Activated gamma-delta T cell (primary cell): ENCODE data around the gene WFDC6.
"Not testable (repeated sequence)": the region's sequence is repeated elsewhere in the genome, so short reads cannot be mapped to it uniquely, and the experiment has no call there.

ENCODE experiments used
- DNase-seq: peaks from one replicate; lab custom pipeline; 2025; lab: John Stamatoyannopoulos, UW
- total RNA-seq, 2 donors: gene quantifications; one replicate each; lab custom pipeline; 2026; lab: John Stamatoyannopoulos, UW

The WFDC6 gene
- total RNA-seq = 0 reads per million in 2 donors

- DNase-seq = no peak
Measured at GRCh38 chr20:45539382-45539781, at the start of gene WFDC6. Gene WFDC6 (minus strand): TSS chr20:45539482. CDS start chr20:45539407, 75 bp downstream.

GRCh38 chr20:45588800-45589199, 49.5 kb upstream of the WFDC6 start:
- no peak for DNase-seq

- DNase-seq = not testable (repeated sequence)
Measured at GRCh38 chr20:45585986-45586385, 46.7 kb upstream of the WFDC6 start.

- not testable (repeated sequence) for DNase-seq
Measured at GRCh38 chr20:45584294-45584693, 45.0 kb upstream of the WFDC6 start.

- DNase-seq = no peak
Measured at GRCh38 chr20:45583502-45583901, 44.2 kb upstream of the WFDC6 start.

- DNase-seq = no peak
Measured at GRCh38 chr20:45581702-45582101, 42.4 kb upstream of the WFDC6 start.

GRCh38 chr20:45579184-45579583, 39.9 kb upstream of the WFDC6 start, which contains the start of gene WFDC8:
Gene WFDC8 (minus strand): TSS chr20:45579284. CDS start chr20:45579247, 37 bp downstream.
- no peak for DNase-seq

- DNase-seq = no peak
Measured at GRCh38 chr20:45578231-45578630, 38.9 kb upstream of the WFDC6 start.

GRCh38 chr20:45576995-45577394, 37.7 kb upstream of the WFDC6 start:
- no peak for DNase-seq

GRCh38 chr20:45575931-45576330, 36.6 kb upstream of the WFDC6 start:
- DNase-seq = no peak

- DNase-seq = not testable (repeated sequence)
Measured at GRCh38 chr20:45569650-45570049, 30.4 kb upstream of the WFDC6 start.

GRCh38 chr20:45564760-45565276, 25.5 kb upstream of the WFDC6 start:
- DNase-seq = no peak

- no peak for DNase-seq
Measured at GRCh38 chr20:45555198-45555597, 15.9 kb upstream of the WFDC6 start.

GRCh38 chr20:45552456-45552855, 13.2 kb upstream of the WFDC6 start:
- no peak for DNase-seq

GRCh38 chr20:45550765-45551164, 11.5 kb upstream of the WFDC6 start:
- no peak for DNase-seq

GRCh38 chr20:45548410-45548809, 9.1 kb upstream of the WFDC6 start:
- no peak for DNase-seq

GRCh38 chr20:45547206-45547770, 8.0 kb upstream of the WFDC6 start, which contains the start of gene EPPIN:
Gene EPPIN (minus strand): TSS chr20:45547401. CDS start chr20:45547357, 44 bp downstream.
- DNase-seq = no peak

GRCh38 chr20:45545754-45546453, 6.6 kb upstream of the WFDC6 start:
- DNase-seq = no peak

- DNase-seq = no peak
Measured at GRCh38 chr20:45545351-45545750, 6.1 kb upstream of the WFDC6 start.

GRCh38 chr20:45538209-45538799, 978 bp downstream of the WFDC6 start:
- DNase-seq = no peak

- DNase-seq = no peak
Measured at GRCh38 chr20:45527294-45527693, 12.0 kb downstream of the WFDC6 start.

- DNase-seq = no peak
Measured at GRCh38 chr20:45523821-45524220, 15.5 kb downstream of the WFDC6 start.

- no peak for DNase-seq
Measured at GRCh38 chr20:45518282-45518681, 21.0 kb downstream of the WFDC6 start.
